Adrenal gland (tissue), 5 donors: ENCODE results near the gene GRAMD1A.

Experiments used
- POLR2A ChIP-seq, 2 donors: fragments of 450-650 bp; IDR thresholded peaks; one replicate each; pipeline ENCODE4 v1.6.1; 2017; ENCODE audit warnings: antibody characterized with exemption in 2 of 2, mild to moderate bottlenecking in 2 of 2, moderate library complexity in 1 of 2
- TF ChIP-seq, protein P1 (sequence below), 6 experiments: fragments of 450-650 bp in 4 of 6; fragments of 200-600 bp in 2 of 6; sonication (generic) in 1 of 6; IDR thresholded peaks; 1 replicate in 5 of 6; 2 replicates in 1 of 6; pipeline versions ENCODE4 v1.5.1 to v1.8.0; 2016 to 2021; ENCODE audit warnings: antibody characterized with exemption in 6 of 6, mild to moderate bottlenecking in 2 of 6, moderate library complexity in 1 of 6
- donor health status: DM: no; HTN: no; CAD: no.

DNA sequence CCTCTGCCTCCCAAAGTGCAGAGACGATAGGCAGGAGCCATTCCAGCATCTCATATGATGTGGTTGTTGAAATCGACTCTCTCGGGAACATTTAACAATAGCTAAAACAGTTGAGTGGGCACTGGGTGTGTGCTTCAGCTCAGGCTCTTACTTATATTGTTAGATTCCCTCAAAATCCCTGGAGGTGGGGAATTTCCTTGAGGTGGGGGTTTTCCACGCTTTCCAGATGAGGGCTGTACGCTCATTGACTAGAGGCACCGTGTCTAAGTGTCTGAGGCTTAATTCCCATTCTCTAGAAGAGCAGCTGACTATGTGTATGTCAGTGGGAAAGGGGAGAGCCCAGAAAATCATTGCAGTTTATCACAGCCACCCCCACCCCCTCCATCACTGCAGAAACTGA is 10.8 kb upstream of the GRAMD1A start:
- TF ChIP-seq, protein P1, sequence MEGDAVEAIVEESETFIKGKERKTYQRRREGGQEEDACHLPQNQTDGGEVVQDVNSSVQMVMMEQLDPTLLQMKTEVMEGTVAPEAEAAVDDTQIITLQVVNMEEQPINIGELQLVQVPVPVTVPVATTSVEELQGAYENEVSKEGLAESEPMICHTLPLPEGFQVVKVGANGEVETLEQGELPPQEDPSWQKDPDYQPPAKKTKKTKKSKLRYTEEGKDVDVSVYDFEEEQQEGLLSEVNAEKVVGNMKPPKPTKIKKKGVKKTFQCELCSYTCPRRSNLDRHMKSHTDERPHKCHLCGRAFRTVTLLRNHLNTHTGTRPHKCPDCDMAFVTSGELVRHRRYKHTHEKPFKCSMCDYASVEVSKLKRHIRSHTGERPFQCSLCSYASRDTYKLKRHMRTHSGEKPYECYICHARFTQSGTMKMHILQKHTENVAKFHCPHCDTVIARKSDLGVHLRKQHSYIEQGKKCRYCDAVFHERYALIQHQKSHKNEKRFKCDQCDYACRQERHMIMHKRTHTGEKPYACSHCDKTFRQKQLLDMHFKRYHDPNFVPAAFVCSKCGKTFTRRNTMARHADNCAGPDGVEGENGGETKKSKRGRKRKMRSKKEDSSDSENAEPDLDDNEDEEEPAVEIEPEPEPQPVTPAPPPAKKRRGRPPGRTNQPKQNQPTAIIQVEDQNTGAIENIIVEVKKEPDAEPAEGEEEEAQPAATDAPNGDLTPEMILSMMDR (IDR thresholded peaks at IDR 0.05): no peak
- no peak for TF ChIP-seq POLR2A (IDR thresholded peaks at IDR 0.05)
